RPMI7951 (cell line): Measurements from ENCODE around the gene IL20RB. TPM values are rescaled to one million over a fixed set of nuclear protein-coding genes. Genes with fewer than 3 reads are reported as not detected.

Experiments
- DNase-seq: peaks from one replicate; pipeline ENCODE4 v3.0.0-alpha.2; 2012; ENCODE audit warnings: low read depth
- total RNA-seq: library from RNA; depleted of rRNA; stranded (reverse); fragments of >200 nt; shearing (Covaris generic); gene quantifications from 2 replicates; pipeline ENCODE4 v1.2.3, GENCODE V29; 2014; rRNA removed

The IL20RB gene
- 10.7 and 17.2 TPM in 2 replicates for total RNA-seq

- peak; percentile 85 for DNase-seq
These were observed at the start of gene IL20RB for GRCh38 chr3:136957751-136958288. Gene IL20RB, plus strand, starts transcription at chr3:136957983. Its CDS starts 131 bp downstream, at chr3:136958114.

GRCh38 chr3:136908297-136908696, 49.5 kb upstream of the IL20RB start:
- no peak for DNase-seq

- DNase-seq: no peak
These were observed 48.6 kb upstream of the IL20RB start for GRCh38 chr3:136909187-136909586.

- no peak for DNase-seq
These were observed 47.1 kb upstream of the IL20RB start for GRCh38 chr3:136910697-136911096.

GRCh38 chr3:136913168-136913567, 44.6 kb upstream of the IL20RB start:
- DNase-seq: no peak

GRCh38 chr3:136914739-136915138, 43.0 kb upstream of the IL20RB start:
- DNase-seq: no peak

GRCh38 chr3:136916223-136916622, 41.6 kb upstream of the IL20RB start:
- DNase-seq: no peak

- DNase-seq: no peak
These were observed 37.8 kb upstream of the IL20RB start for GRCh38 chr3:136919799-136920580.

- DNase-seq: no peak
These were observed 36.7 kb upstream of the IL20RB start for GRCh38 chr3:136920904-136921611.

- no peak for DNase-seq
These were observed 32.2 kb upstream of the IL20RB start for GRCh38 chr3:136925425-136926190.

GRCh38 chr3:136928240-136928639, 29.5 kb upstream of the IL20RB start:
- no peak for DNase-seq

- DNase-seq: peak; percentile 17
These were observed 27.7 kb upstream of the IL20RB start for GRCh38 chr3:136929977-136930670.

GRCh38 chr3:136931606-136932005, 26.2 kb upstream of the IL20RB start:
- no peak for DNase-seq

- DNase-seq: no peak
These were observed 25.3 kb upstream of the IL20RB start for GRCh38 chr3:136932523-136932922.

GRCh38 chr3:136932978-136933772, 24.6 kb upstream of the IL20RB start:
- DNase-seq: peak; percentile 23

GRCh38 chr3:136937175-136937574, 20.6 kb upstream of the IL20RB start:
- no peak for DNase-seq

GRCh38 chr3:136937851-136938250, 19.9 kb upstream of the IL20RB start:
- DNase-seq: no peak

- peak; percentile 57 for DNase-seq
These were observed 19.4 kb upstream of the IL20RB start for GRCh38 chr3:136938334-136938733.

GRCh38 chr3:136939489-136939888, 18.3 kb upstream of the IL20RB start:
- no peak for DNase-seq

GRCh38 chr3:136942803-136943202, 15.0 kb upstream of the IL20RB start:
- peak; percentile 26 for DNase-seq

GRCh38 chr3:136943436-136943835, 14.3 kb upstream of the IL20RB start:
- no peak for DNase-seq
